Brain microvascular endothelial cell (primary cell): ENCODE data around the gene OGFOD2.

Experiments used
- DNase-seq: peaks from one replicate; pipeline ENCODE4 v3.0.0-alpha.2; 2020
- H3K27ac ChIP-seq: fragments of 250-450 bp; sonication (Bioruptor Pico); 2 replicates; pipeline ENCODE4 v1.5.1; 2020; ENCODE audit warnings: mild to moderate bottlenecking, moderate library complexity
- H3K27me3 ChIP-seq: fragments of 250-450 bp; sonication (Bioruptor Pico); replicated peaks from 2 replicates; pipeline ENCODE4 v1.5.1; 2020; ENCODE audit warnings: mild to moderate bottlenecking
- H3K36me3 ChIP-seq: fragments of 250-450 bp; sonication (Bioruptor Pico); replicated peaks from 2 replicates; pipeline ENCODE4 v1.5.1; 2020; ENCODE audit warnings: mild to moderate bottlenecking
- H3K4me3 ChIP-seq: 2 replicates; pipeline ENCODE4 v1.5.1; 2011; ENCODE audit warnings: low read depth, mild to moderate bottlenecking, control low read depth, low read length, moderate library complexity
- CTCF ChIP-seq: IDR thresholded peaks from 2 replicates; pipeline ENCODE4 v1.5.1; 2011; ENCODE audit warnings: low read depth, mild to moderate bottlenecking, moderate library complexity, low read length, control low read depth, inconsistent platforms; ENCODE audit errors: missing control alignments
- in situ Hi-C: cut with HindIII; loops from 2 replicates; pipeline ENCODE4 v1.10.0; 2017; ENCODE audit warnings: low sequenced_read_pairs, low pct_ligation_motif_present

OGFOD2 gene

GRCh38 chr12:122948605-122949004 lies 26.4 kb upstream of the OGFOD2 start:
- DNase-seq = no peak
- no peak overlapping the region for H3K27ac ChIP-seq
- H3K36me3 ChIP-seq = no peaks in the 10 kb centered on the region
- in situ Hi-C loops = no loop called here
- no peak for TF ChIP-seq CTCF
- H3K27me3 ChIP-seq = no peaks in the 10 kb centered on the region
- no peak overlapping the region for H3K4me3 ChIP-seq

- Histone ChIP-seq H3K27ac (no peak overlapping the region), H3K36me3 (no peaks in the 10 kb centered on the region), H3K4me3 (no peak overlapping the region), H3K27me3 (no peaks in the 10 kb centered on the region)
- in situ Hi-C loops = no loop called here
- DNase-seq = no peak
- no peak for TF ChIP-seq CTCF
Observed at GRCh38 chr12:122949405-122949804, 25.6 kb upstream of the OGFOD2 start.

- no peaks in the 10 kb centered on the region for H3K27me3 ChIP-seq
- H3K27ac ChIP-seq = no peak overlapping the region
- in situ Hi-C loops = no loop called here
- no peaks in the 10 kb centered on the region for H3K36me3 ChIP-seq
- no peak for TF ChIP-seq CTCF
- DNase-seq = no peak
- no peak overlapping the region for H3K4me3 ChIP-seq
Observed at GRCh38 chr12:122949816-122950675, 25.0 kb upstream of the OGFOD2 start.

GRCh38 chr12:122951406-122951805 lies 23.6 kb upstream of the OGFOD2 start:
- Histone ChIP-seq H3K4me3 (no peak overlapping the region), H3K27ac (no peak overlapping the region), H3K27me3 (no peaks in the 10 kb centered on the region), H3K36me3 (no peaks in the 10 kb centered on the region)
- in situ Hi-C loops = no loop called here
- DNase-seq = peak; percentile 59
- no peak for TF ChIP-seq CTCF

- peak; percentile 95 for TF ChIP-seq CTCF
- no peaks in the 10 kb centered on the region for H3K36me3 ChIP-seq
- H3K4me3 ChIP-seq = no peak overlapping the region
- no peaks in the 10 kb centered on the region for H3K27me3 ChIP-seq
- no peak overlapping the region for H3K27ac ChIP-seq
- peak; percentile 60 for DNase-seq
- in situ Hi-C loops = no loop called here
Observed at GRCh38 chr12:122951979-122952892, 22.8 kb upstream of the OGFOD2 start.
